CD4-positive, alpha-beta T cell treated with Interleukin-6 at 100 ng/mL for 8 hours (primary cell): ENCODE results near the gene EWSR1.
"Not testable (repeated sequence)": the region's sequence is repeated elsewhere in the genome, so short reads cannot be mapped to it uniquely, and the experiment has no call there.

Experiments used
- DNase-seq: peaks from one replicate; pipeline ENCODE4 v3.0.0-alpha.2; 2020; ENCODE audit warnings: mixed read lengths, low spot score

Gene EWSR1, protein sequence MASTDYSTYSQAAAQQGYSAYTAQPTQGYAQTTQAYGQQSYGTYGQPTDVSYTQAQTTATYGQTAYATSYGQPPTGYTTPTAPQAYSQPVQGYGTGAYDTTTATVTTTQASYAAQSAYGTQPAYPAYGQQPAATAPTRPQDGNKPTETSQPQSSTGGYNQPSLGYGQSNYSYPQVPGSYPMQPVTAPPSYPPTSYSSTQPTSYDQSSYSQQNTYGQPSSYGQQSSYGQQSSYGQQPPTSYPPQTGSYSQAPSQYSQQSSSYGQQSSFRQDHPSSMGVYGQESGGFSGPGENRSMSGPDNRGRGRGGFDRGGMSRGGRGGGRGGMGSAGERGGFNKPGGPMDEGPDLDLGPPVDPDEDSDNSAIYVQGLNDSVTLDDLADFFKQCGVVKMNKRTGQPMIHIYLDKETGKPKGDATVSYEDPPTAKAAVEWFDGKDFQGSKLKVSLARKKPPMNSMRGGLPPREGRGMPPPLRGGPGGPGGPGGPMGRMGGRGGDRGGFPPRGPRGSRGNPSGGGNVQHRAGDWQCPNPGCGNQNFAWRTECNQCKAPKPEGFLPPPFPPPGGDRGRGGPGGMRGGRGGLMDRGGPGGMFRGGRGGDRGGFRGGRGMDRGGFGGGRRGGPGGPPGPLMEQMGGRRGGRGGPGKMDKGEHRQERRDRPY

DNA sequence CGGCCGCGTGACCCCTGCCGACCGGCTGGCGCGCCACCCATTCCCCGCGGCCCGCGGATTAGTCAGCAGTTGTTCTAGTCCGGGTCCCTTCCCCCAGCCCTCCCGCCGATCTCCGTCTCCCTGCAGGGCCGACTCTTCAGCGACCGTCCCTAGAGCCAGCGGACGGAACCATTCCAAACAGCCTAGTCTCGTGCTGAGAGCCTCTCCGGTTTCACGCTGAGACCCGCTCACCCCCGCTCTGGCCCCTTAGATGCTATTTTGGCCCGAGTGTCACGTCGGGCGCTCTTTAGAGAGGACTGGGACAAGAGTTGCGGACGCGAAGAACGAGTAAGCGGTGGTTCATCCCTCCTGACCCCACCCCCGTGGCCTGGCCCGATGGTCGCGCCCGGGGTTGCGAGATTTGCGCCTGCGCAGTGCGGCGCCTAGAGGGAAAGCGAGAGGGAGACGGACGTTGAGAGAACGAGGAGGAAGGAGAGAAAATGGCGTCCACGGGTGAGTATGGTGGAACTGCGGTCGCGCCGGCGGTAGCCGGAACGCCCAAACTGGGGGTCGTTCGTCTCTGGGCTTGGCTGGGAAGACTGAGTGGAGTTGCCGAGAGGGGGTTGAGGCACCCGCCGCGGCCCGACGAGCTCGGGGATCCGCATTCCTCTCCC, at the start of gene EWSR1, which contains the start of gene RHBDD3:
Gene EWSR1 (plus strand): TSS at position 411 of the 653 bp plus-strand sequence. CDS start 69 bp downstream, at position 480.
Gene RHBDD3 (minus strand): TSS at position 124 of the 653 bp plus-strand sequence. CDS start 2,355 bp downstream, outside the sequence.
- peak; percentile 93 for DNase-seq

DNA sequence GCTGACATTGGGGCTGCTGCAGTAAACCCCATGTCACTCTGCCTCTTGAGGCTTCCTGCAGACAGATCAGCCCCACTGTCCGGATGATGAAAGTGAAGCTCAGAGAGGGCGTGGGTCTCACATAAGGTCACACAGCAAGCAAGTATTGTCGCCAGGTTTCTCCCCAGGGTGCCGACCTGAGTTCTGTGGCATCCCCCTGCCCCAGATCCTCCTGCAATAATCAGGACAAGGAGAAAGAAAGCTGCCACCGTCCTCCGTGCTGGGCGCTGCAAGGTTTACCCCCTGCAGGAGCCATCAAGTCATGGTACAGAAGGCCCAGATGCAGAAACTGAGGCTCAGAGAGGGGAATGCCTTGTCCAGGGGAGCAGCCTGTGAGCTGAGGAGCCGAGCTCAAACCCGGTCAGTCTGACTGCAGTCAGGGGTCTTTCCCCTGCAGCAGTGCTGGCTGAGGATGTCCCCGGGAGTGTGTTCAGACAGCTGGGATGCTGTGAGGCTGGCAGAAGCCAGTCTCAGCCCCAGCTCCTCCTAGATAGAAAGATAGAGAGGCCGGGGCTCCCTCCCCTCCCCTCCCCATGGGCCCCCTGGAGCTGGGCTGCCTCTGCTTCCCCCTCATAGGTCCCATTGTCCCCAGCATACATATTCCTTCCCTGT, 49.2 kb upstream of the EWSR1 start:
- no peak for DNase-seq

- not testable (repeated sequence) for DNase-seq
These were observed 48.7 kb upstream of the EWSR1 start for GRCh38 chr22:29219409-29219782.

GRCh38 chr22:29219881-29220670, 48.0 kb upstream of the EWSR1 start:
- no peak for DNase-seq

DNA sequence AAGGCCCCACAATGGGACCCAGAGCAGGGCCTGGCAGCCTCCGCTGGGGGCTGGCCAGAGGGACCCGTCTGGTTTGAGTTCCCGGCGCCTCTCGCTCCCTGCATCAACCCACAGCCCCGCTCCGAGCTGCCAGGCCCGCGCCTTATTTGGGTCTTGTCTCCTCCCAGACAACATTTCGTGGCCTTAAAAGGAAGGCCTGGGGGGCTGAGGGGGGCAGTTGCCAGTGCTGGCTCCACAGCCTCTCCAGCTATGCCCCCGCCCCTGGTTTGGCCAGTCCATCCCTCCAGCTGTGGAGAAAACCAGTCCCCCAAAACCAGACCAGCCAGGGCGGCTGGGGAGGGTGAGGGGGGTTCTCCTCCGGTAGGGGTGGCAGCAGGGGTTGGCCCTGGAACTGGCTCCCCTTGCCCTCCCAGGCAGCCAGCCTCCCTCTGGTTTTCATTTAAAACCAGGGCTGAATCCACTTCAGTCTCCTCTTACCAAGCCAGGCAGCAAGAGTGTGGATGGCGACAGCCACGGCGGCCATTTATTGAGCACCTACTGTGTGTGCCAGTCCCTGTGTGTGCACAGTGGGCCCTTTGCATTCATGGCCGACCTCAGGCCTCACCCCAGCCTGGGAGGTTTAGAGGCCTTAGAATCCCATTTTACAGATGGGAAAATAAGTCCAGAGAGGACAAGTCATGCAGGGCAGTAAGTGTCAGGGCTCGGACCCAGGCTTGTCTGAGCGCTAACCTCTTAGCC, 43.8 kb upstream of the EWSR1 start:
- DNase-seq: no peak

- no peak for DNase-seq
These were observed 43.1 kb upstream of the EWSR1 start for GRCh38 chr22:29224859-29225410.

DNA sequence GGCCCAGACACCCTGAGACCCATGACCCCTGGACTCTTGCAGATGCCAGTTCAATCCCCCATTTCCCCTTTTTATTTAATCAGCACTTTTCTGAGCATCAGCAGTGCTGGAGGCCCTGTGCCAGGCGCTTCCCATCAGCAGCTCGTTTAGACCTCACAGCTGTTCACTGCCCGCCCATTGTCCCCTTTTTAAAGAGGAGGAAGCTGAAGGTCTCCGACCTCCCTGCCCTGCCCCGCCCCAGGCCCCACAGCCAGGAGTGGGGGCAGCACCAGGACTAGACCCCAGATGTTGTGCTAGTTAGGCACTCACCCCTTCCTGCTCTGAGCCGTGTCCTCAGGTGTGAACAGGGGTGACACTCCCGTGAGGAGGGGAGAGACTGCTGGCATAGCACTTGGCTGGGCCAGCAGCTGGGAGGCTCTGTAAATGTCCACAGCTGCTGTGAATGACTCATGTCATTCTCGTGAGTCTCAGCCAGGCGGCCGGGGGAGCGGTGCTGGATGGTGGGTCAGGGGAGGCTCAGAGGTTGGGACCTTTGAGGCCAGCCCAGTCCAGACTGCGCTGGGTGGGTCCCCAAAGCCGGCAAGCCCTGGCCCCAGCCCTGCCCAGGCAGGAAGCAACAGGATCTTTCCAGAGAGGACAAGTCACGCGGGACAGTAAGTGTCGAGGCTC, 42.5 kb upstream of the EWSR1 start:
- DNase-seq: no peak

DNA sequence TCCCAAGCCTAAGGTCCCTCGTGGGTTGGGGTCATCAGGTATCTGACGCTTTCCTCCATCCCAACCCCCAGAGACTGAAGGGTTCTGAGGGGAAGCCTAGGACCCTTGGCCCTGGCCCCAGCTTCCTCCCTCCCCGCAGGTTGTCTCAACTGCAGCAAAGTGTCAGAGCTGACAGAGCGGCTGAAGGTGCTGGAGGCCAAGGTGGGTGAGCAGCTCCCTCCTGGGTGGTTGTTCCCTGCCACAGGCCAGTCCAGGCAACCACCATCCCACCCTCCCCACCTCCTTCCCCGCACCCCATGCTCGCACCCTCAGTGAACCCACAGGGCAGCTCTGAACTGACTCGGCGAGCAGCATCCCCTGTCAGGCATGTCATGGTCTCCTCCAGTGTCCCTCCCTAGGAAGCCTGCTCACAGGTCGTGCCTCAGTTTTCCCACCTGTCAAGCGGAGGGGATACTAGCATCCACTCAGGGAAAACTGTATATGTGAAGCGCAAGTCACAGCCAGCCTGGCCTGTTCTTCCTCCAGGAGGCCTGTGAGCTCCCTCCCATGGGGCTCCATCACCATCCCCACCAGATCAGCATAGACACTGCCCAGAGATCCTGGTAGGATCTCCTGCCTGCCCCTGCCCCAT, 41.6 kb upstream of the EWSR1 start:
- no peak for DNase-seq

- DNase-seq: no peak
These were observed 36.8 kb upstream of the EWSR1 start for GRCh38 chr22:29230972-29231875.

DNA sequence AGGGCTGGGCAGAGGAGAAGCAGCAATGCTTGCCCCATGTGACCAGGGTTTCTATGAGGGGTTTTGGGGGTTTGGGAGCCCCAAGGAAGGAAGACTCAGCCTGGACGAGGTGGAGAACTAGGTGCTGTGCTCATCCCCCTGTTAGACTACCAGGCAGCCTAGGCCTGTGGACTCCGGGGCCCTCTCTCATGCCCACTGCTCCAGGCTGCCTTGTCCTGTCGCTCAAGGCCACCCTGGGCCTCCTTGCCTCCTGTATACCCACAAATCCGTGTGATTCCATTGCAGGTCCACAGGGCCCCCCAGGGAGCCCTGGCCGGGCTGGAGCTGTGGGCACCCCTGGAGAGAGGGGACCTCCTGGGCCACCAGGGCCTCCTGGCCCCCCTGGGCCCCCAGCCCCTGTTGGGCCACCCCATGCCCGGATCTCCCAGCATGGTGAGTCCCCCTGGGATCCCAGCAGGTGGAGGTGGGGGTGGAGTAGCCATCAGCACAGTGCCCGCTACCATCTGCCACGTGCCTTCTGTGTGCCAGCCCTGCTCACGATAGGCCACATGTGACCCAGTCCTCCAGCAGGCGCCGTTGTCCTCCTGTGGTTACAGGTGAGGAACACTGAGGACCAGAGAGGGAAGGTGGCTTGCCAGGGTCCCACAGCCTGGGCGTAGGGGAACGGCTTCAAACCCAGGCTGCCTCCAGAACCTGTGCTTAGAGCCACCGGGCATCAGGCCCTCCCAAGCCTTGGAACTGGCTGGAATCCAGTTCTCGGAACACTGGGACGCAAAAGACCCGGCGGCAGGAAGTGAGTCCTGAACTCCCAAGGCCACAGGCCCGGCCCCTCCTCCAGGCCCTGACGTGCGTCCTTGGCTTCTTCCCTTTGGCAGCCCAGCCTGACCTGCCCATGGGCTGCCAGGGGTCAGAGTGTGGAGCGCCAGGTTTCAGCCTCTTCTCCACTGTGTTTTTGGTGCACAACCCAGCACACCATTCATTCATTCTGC, 35.8 kb upstream of the EWSR1 start:
- DNase-seq: no peak

DNA sequence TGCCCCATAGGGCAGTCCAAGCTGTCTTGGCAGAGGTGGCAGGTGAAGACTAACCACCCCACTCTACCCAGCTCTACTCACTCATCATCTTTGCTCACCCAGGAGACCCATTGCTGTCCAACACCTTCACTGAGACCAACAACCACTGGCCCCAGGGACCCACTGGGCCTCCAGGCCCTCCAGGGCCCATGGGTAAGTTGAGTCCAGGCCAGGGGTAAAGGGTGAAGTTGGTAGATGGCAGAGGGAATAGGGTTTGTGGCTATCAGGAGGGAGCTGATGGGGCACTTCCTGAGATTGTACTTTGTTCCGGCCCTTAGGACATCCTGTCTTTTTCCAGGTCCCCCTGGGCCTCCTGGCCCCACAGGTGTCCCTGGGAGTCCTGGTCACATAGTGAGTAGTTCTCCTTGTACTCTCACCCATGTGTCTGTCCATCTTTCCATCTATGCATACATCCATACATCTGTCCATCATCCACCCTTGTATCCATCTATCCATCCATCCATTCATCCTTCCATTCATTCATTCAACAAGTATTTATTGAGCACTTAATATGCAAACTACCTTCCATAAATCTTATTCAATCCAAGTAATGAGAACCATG, 34.7 kb upstream of the EWSR1 start:
- DNase-seq: no peak

GRCh38 chr22:29240481-29240880, 27.6 kb upstream of the EWSR1 start:
- not testable (repeated sequence) for DNase-seq

DNA sequence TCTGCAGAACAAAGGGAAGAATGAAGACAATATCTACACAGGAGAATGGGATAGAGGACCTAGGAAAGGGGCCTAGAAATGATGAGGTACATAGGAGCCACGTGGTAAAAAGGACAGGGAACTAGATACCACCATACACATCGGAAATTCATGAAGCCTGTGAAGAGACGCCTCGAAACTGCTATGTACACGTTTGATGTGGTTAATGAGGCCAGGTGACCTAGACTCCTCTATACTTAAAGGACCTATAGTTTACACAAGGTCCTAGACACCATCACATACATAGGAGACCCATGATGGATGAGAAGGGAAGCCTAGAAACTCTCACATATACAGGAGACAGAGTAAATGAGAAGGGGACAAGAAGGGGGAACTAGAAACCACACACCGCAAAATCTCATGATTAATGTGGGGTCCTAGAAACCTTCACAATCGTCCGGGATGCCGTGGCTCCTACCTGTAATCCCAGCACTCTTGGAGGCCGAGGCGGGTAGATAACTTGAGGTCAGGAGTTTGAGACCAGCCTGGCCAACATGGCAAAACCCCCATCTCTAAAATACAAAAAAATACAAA, 24.1 kb upstream of the EWSR1 start:
- no peak for DNase-seq

- no peak for DNase-seq
These were observed 23.1 kb upstream of the EWSR1 start for GRCh38 chr22:29244785-29245625.

DNA sequence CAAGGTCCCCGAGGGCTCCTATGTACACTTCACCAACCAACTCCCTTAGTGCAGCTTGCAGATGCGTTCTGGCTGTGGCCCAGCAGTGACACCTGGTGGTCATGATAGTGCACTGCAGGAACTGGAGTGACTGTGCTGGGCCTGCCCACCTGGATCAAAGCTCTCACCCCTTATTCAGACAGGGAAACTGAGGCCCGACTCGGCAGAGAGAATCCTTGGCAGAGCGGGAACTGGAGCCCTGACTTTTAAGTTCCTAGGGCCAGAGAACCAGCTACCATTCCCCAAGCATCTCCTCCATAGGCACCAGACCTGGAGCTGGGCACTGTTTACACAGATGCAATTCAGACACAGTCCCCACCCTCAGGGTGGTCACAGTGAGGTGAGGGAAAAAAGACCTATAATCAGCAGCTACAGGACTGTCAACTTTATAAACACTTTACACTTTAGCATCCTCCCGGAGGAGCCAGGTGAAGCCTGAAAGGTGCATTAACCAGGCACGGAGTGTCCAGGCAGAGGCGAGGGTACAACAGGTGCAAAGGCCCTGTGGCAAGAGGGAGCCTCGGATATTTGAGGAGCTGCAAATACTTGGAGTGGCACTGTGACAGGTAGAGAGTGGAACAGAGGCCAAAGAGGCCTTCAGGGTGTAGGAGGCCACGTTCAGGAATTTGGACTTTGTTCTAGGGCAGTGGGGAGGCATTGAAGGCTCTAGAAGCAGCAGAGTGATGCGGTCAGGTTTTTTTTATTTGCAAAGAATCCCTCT, 22.3 kb upstream of the EWSR1 start:
- peak; percentile 55 for DNase-seq
